GM10847 (cell line): ENCODE data around the gene DNM2.

Experiments
- POLR2A ChIP-seq: IDR thresholded peaks from 2 replicates; pipeline ENCODE4 v1.6.1; 2011; ENCODE audit not compliant: insufficient read length; ENCODE audit errors: extremely low read depth

The DNM2 gene

GRCh38 chr19:10861103-10861651, 143.3 kb downstream of the DNM2 start:
- TF ChIP-seq POLR2A, result no peak

- TF ChIP-seq POLR2A, result no peak
These were observed 144.8 kb downstream of the DNM2 start for GRCh38 chr19:10862561-10863106.

- no peak for TF ChIP-seq POLR2A
These were observed 145.3 kb downstream of the DNM2 start for GRCh38 chr19:10863107-10863717.

- TF ChIP-seq POLR2A, result no peak
These were observed 146.6 kb downstream of the DNM2 start for GRCh38 chr19:10864538-10864899.

GRCh38 chr19:10866495-10866894, 148.6 kb downstream of the DNM2 start:
- no peak for TF ChIP-seq POLR2A

GRCh38 chr19:10868872-10869547, 151.1 kb downstream of the DNM2 start:
- TF ChIP-seq POLR2A, result no peak

GRCh38 chr19:10870501-10870954, 152.6 kb downstream of the DNM2 start:
- no peak for TF ChIP-seq POLR2A

GRCh38 chr19:10870955-10871603, 153.2 kb downstream of the DNM2 start, which contains the start of gene CARM1:
Gene CARM1, plus strand, starts transcription at chr19:10871553. Its CDS starts 150 bp downstream, at chr19:10871703.
- no peak for TF ChIP-seq POLR2A

- no peak for TF ChIP-seq POLR2A
These were observed 154.0 kb downstream of the DNM2 start for GRCh38 chr19:10871711-10872545.

- no peak for TF ChIP-seq POLR2A
These were observed 154.7 kb downstream of the DNM2 start for GRCh38 chr19:10872546-10873107.

GRCh38 chr19:10874024-10874423, 156.1 kb downstream of the DNM2 start:
- TF ChIP-seq POLR2A, result no peak

- no peak for TF ChIP-seq POLR2A
These were observed 158.8 kb downstream of the DNM2 start for GRCh38 chr19:10876459-10877240.

- no peak for TF ChIP-seq POLR2A
These were observed 160.4 kb downstream of the DNM2 start for GRCh38 chr19:10878253-10878652.
